CD4-positive, alpha-beta T cell (primary cell): Measurements from ENCODE around the gene RNF213. TPM values are rescaled to one million over a fixed set of nuclear protein-coding genes. Genes with fewer than 3 reads are reported as not detected.

Source experiments
- ATAC-seq: fragments of 200-7000 bp; cut with Tn5 transposase; one replicate; pipeline ENCODE4 v1.10.0; 2022; ENCODE audit warnings: mild to moderate bottlenecking; ENCODE audit not compliant: poor library complexity
- CTCF ChIA-PET: fragments of 350-600 bp; sonication (Branson Sonifier 250); formaldehyde crosslinking; loops from one replicate; lab custom pipeline; 2021; ENCODE audit warnings: antibody characterized with exemption, inconsistent platforms; lab: Charles Lee
- POLR2A ChIA-PET: fragments of 350-600 bp; sonication (Branson Sonifier 250); formaldehyde crosslinking; loops from one replicate; lab custom pipeline; 2021; ENCODE audit warnings: antibody characterized with exemption, inconsistent platforms; lab: Charles Lee
- DNase-seq, 14 experiments: peaks; one replicate each; pipeline ENCODE4 v3.0.0-alpha.2; 2013 to 2020; ENCODE audit warnings: mixed read lengths in 2 of 14
- H3K27ac ChIP-seq, 2 donors: one replicate each; pipeline versions ENCODE4 v1.5.1 to v1.7.0; 2013; ENCODE audit warnings: low read length in 2 of 2, low read depth in 1 of 2, mild to moderate bottlenecking in 1 of 2
- H3K27me3 ChIP-seq, 2 experiments: 1 replicate in 1 of 2; 2 replicates in 1 of 2; pipeline versions ENCODE4 v1.6.1 to v1.7.0; 2013; ENCODE audit warnings: low read length in 2 of 2, control low read depth in 1 of 2, mild to moderate bottlenecking in 1 of 2, moderate library complexity in 1 of 2; ENCODE audit not compliant: insufficient read depth in 2 of 2, control insufficient read depth in 1 of 2
- H3K36me3 ChIP-seq: one replicate; pipeline ENCODE4 v1.6.1; 2013; ENCODE audit warnings: low read length, control low read depth; ENCODE audit not compliant: insufficient read depth
- H3K4me1 ChIP-seq: one replicate; pipeline ENCODE4 v1.6.1; 2013; ENCODE audit warnings: low read length, control low read depth; ENCODE audit not compliant: insufficient read depth
- H3K4me3 ChIP-seq: one replicate; pipeline ENCODE4 v1.5.1; 2013; ENCODE audit warnings: mild to moderate bottlenecking, low read length, moderate library complexity
- H3K9me3 ChIP-seq, 2 experiments: 1 replicate in 1 of 2; 2 replicates in 1 of 2; pipeline versions ENCODE4 v1.6.1 to v1.7.0; 2013; ENCODE audit warnings: low read length in 2 of 2, mild to moderate bottlenecking in 2 of 2, control low read depth in 1 of 2, moderate library complexity in 1 of 2; ENCODE audit not compliant: control insufficient read depth in 1 of 2, insufficient read depth in 1 of 2
- H3K27ac Mint-ChIP-seq: one replicate; pipeline ENCODE4 v1.8.0; 2020; ENCODE audit warnings: mixed read lengths
- H3K27me3 Mint-ChIP-seq: one replicate; pipeline ENCODE4 v1.8.0; 2021; ENCODE audit warnings: mixed read lengths
- H3K36me3 Mint-ChIP-seq: one replicate; pipeline ENCODE4 v1.8.0; 2021; ENCODE audit warnings: low read depth, mixed read lengths
- H3K4me1 Mint-ChIP-seq: one replicate; pipeline ENCODE4 v1.8.0; 2021; ENCODE audit warnings: low read depth, mixed read lengths
- H3K4me3 Mint-ChIP-seq: one replicate; pipeline ENCODE4 v1.8.0; 2020; ENCODE audit warnings: mild to moderate bottlenecking, mixed read lengths
- H3K9me3 Mint-ChIP-seq: one replicate; pipeline ENCODE4 v1.8.0; 2020; ENCODE audit warnings: mixed read lengths
- CTCF ChIP-seq: fragments of 200-600 bp; IDR thresholded peaks from one replicate; pipeline ENCODE4 v1.8.0; 2022; ENCODE audit warnings: antibody characterized with exemption, mild to moderate bottlenecking
- intact Hi-C, 2 experiments: fragments of 100-400 bp; cut with DNase I in 1 of 2; cut with micrococcal nuclease in 1 of 2; formaldehyde crosslinking; loops; one replicate each; pipeline versions ENCODE4 v1.15.1 to v1.9.0; 2023 to 2025; cut with DNase I, micrococcal nuclease
- total RNA-seq, 174 experiments: library from RNA in 2 of 174; stranded (reverse) in 2 of 174; gene quantifications; one replicate each; pipeline ENCODE4 v1.2.3 and lab custom pipeline; 2021 to 2026

Gene RNF213
- total RNA-seq, 2 experiments from 2014 or later, result 290 to 312 TPM

- H3K27me3 ChIP-seq, result no peaks in the 10 kb centered on the region
- ChIA-PET CTCF (no interaction called here), POLR2A (interaction anchor here (0.6 kb wide), 1 partner anchor 729 kb away, joined by 3 read pairs; no protein-coding TSS in a partner anchor)
- no peaks in the 10 kb centered on the region for H3K9me3 ChIP-seq
- DNase-seq (peak in 1 of 14 experiments; percentile 22), ATAC-seq (no peak)
- H3K4me3 ChIP-seq, result no peak overlapping the region
- no peak overlapping the region for H3K27ac Mint-ChIP-seq
- TF ChIP-seq CTCF, result no peak
- peaks cover 5% of the 10 kb centered on the region for H3K36me3 Mint-ChIP-seq
- H3K4me3 Mint-ChIP-seq, result no peak overlapping the region
- no peaks in the 10 kb centered on the region for H3K9me3 Mint-ChIP-seq
- no peaks in the 10 kb centered on the region for H3K27me3 Mint-ChIP-seq
- peaks cover 4% of the 10 kb centered on the region for H3K36me3 ChIP-seq
- intact Hi-C loops, result no loop called here
- peaks cover 15% of the 10 kb centered on the region for H3K4me1 Mint-ChIP-seq
- no peak overlapping the region for H3K27ac ChIP-seq
- peaks cover 20% of the 10 kb centered on the region for H3K4me1 ChIP-seq
Measured at GRCh38 chr17:80422981-80423380, 162.3 kb downstream of the RNF213 start.

- ATAC-seq (no peak), DNase-seq (peak in 1 of 14 experiments; percentile 18)
- no peaks in the 10 kb centered on the region for H3K36me3 Mint-ChIP-seq
- H3K4me3 Mint-ChIP-seq, result no peak overlapping the region
- H3K36me3 ChIP-seq, result no peaks in the 10 kb centered on the region
- H3K27ac Mint-ChIP-seq, result no peak overlapping the region
- ChIA-PET CTCF (no interaction called here), POLR2A (interaction anchor here (0.8 kb wide), 1 partner anchor 568 kb away, joined by 3 read pairs; the partner anchor contains the start of gene CHMP6)
- H3K9me3 Mint-ChIP-seq, result no peaks in the 10 kb centered on the region
- peaks cover 20% of the 10 kb centered on the region for H3K4me1 ChIP-seq
- H3K9me3 ChIP-seq, result no peaks in the 10 kb centered on the region
- no peaks in the 10 kb centered on the region for H3K27me3 Mint-ChIP-seq
- H3K4me3 ChIP-seq, result no peak overlapping the region
- intact Hi-C loops, result no loop called here
- no peak overlapping the region for H3K27ac ChIP-seq
- H3K27me3 ChIP-seq, result no peaks in the 10 kb centered on the region
- TF ChIP-seq CTCF, result no peak
- H3K4me1 Mint-ChIP-seq, result peaks cover 10% of the 10 kb centered on the region
Measured at GRCh38 chr17:80423536-80424225, 163.0 kb downstream of the RNF213 start.

GRCh38 chr17:80424261-80424660 lies 163.6 kb downstream of the RNF213 start:
- Histone ChIP-seq H3K4me1 (peaks cover 20% of the 10 kb centered on the region), H3K36me3 (no peaks in the 10 kb centered on the region), H3K27me3 (no peaks in the 10 kb centered on the region), H3K9me3 (no peaks in the 10 kb centered on the region), H3K27ac (no peak overlapping the region), H3K4me3 (no peak overlapping the region)
- Mint-ChIP-seq H3K27me3 (no peaks in the 10 kb centered on the region), H3K4me3 (no peak overlapping the region), H3K9me3 (no peaks in the 10 kb centered on the region), H3K27ac (no peak overlapping the region), H3K36me3 (no peaks in the 10 kb centered on the region), H3K4me1 (peaks cover 10% of the 10 kb centered on the region)
- intact Hi-C loops, result no loop called here
- no peak for TF ChIP-seq CTCF
- CTCF ChIA-PET, result no interaction called here
- POLR2A ChIA-PET, result interaction anchor here (0.8 kb wide), 1 partner anchor 567 kb away, joined by 3 read pairs; the partner anchor contains the start of gene CHMP6
- ATAC-seq (no peak), DNase-seq (peak in 1 of 14 experiments; percentile 20)
